ENCODE measurements around the gene UPK1A.

DNA sequence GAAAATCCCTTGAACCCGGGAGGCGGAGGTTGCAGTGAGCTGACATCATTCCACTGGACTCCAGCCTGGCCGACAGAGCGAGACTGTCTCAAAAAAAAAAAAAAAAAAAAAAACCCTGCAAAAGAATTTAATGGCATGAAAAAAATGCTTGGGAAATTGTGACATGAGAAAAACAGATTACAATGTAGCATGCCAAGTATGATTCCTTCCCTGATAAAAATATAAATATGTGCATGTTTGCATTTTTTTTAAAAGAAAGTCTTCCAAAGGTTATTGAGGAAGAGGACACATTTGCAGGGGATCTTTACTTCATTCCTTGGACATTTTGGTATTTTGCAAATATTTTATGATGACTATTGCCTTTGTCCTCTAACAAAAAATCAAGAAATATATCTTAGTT is 23.5 kb downstream of the UPK1A start:
- TF ChIP-seq YY1 (IDR thresholded peaks at IDR 0.05; ENCODE audit: insufficient read depth, insufficient read length), result no peak
- TF ChIP-seq SUZ12 (IDR thresholded peaks at IDR 0.05; ENCODE audit: extremely low read depth, insufficient read depth, insufficient read length), result no peak
- no peak for TF ChIP-seq ZNF274 (IDR thresholded peaks at IDR 0.05; ENCODE audit: low read depth, low read length)

Measured in NT2/D1 (cell line).